WTC11 (cell line): ENCODE measurements around the gene SUCLG2.

Experiments used
- CREM ChIP-seq: sonication (generic); formaldehyde crosslinking; IDR thresholded peaks from 2 replicates; pipeline ENCODE4 v1.8.1; 2022; ENCODE audit warnings: mild to moderate bottlenecking, missing genetic modification reagents, moderate library complexity
- CTCF ChIP-seq: fragments of 200-600 bp; IDR thresholded peaks from 2 replicates; pipeline ENCODE4 v1.8.0; 2022; ENCODE audit warnings: antibody characterized with exemption
- ETV6 ChIP-seq: sonication (generic); formaldehyde crosslinking; IDR thresholded peaks from 2 replicates; pipeline ENCODE4 v1.8.1; 2022; ENCODE audit warnings: mild to moderate bottlenecking, missing genetic modification reagents
- FOXJ3 ChIP-seq: sonication (generic); formaldehyde crosslinking; IDR thresholded peaks from 2 replicates; pipeline ENCODE4 v1.9.0; 2021; ENCODE audit warnings: missing genetic modification reagents, mild to moderate bottlenecking, borderline replicate concordance
- SP1 ChIP-seq: sonication (generic); formaldehyde crosslinking; conservative IDR thresholded peaks from 2 replicates; pipeline ENCODE4 v1.8.1; 2022; ENCODE audit warnings: missing genetic modification reagents
- USF1 ChIP-seq: sonication (generic); formaldehyde crosslinking; IDR thresholded peaks from 2 replicates; pipeline ENCODE4 v1.8.0; 2022; ENCODE audit warnings: mild to moderate bottlenecking, missing genetic modification reagents
- ZNF263 ChIP-seq: sonication (generic); formaldehyde crosslinking; IDR thresholded peaks from 2 replicates; pipeline ENCODE4 v1.8.1; 2022; ENCODE audit warnings: low read depth, mild to moderate bottlenecking, moderate library complexity, missing genetic modification reagents
- TF ChIP-seq, protein P1 (sequence below): sonication (generic); formaldehyde crosslinking; IDR thresholded peaks from 2 replicates; pipeline ENCODE4 v1.8.1; 2023; ENCODE audit warnings: mild to moderate bottlenecking, missing genetic modification reagents, moderate library complexity
- TF ChIP-seq, protein P2 (sequence below): sonication (generic); formaldehyde crosslinking; IDR thresholded peaks from 2 replicates; pipeline ENCODE4 v1.8.1; 2023; ENCODE audit warnings: mild to moderate bottlenecking, moderate library complexity, missing genetic modification reagents
- TF ChIP-seq, protein P3 (sequence below): sonication (generic); formaldehyde crosslinking; IDR thresholded peaks from 2 replicates; pipeline ENCODE4 v1.8.1; 2023; ENCODE audit warnings: mild to moderate bottlenecking, missing genetic modification reagents, borderline replicate concordance

DNA sequence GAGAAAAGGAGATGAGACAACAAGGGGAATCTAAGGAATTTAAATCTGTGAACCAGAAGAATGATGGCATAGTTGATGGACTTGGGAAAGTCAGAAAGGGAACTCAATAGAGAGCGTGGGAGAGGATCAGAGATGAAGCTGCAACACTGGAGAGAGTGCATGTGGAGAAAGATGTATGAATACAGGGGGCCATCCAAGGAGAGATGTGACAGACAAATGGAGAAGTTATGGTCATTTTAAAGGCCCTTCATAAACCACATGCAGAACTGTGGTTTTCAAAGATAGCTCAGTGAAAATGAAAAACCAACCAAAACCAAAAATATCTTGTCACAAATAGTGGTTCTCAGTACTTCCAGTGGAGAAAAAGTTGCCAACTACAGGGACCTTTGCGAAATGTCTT, 265.2 kb downstream of the SUCLG2 start:
- TF ChIP-seq, protein P1, sequence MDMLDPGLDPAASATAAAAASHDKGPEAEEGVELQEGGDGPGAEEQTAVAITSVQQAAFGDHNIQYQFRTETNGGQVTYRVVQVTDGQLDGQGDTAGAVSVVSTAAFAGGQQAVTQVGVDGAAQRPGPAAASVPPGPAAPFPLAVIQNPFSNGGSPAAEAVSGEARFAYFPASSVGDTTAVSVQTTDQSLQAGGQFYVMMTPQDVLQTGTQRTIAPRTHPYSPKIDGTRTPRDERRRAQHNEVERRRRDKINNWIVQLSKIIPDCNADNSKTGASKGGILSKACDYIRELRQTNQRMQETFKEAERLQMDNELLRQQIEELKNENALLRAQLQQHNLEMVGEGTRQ (CRISPR knock-in tag): no peak
- TF ChIP-seq, protein P2, sequence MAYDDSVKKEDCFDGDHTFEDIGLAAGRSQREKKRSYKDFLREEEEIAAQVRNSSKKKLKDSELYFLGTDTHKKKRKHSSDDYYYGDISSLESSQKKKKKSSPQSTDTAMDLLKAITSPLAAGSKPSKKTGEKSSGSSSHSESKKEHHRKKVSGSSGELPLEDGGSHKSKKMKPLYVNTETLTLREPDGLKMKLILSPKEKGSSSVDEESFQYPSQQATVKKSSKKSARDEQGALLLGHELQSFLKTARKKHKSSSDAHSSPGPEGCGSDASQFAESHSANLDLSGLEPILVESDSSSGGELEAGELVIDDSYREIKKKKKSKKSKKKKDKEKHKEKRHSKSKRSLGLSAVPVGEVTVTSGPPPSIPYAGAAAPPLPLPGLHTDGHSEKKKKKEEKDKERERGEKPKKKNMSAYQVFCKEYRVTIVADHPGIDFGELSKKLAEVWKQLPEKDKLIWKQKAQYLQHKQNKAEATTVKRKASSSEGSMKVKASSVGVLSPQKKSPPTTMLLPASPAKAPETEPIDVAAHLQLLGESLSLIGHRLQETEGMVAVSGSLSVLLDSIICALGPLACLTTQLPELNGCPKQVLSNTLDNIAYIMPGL (CRISPR knock-in tag): no peak
- TF ChIP-seq ZNF263 (CRISPR knock-in tag) (no peak), SP1 (CRISPR knock-in tag) (no peak), CTCF (no peak), CREM (CRISPR knock-in tag) (no peak), USF1 (no peak), FOXJ3 (CRISPR knock-in tag) (no peak), ETV6 (CRISPR knock-in tag) (no peak)
- TF ChIP-seq, protein P3, sequence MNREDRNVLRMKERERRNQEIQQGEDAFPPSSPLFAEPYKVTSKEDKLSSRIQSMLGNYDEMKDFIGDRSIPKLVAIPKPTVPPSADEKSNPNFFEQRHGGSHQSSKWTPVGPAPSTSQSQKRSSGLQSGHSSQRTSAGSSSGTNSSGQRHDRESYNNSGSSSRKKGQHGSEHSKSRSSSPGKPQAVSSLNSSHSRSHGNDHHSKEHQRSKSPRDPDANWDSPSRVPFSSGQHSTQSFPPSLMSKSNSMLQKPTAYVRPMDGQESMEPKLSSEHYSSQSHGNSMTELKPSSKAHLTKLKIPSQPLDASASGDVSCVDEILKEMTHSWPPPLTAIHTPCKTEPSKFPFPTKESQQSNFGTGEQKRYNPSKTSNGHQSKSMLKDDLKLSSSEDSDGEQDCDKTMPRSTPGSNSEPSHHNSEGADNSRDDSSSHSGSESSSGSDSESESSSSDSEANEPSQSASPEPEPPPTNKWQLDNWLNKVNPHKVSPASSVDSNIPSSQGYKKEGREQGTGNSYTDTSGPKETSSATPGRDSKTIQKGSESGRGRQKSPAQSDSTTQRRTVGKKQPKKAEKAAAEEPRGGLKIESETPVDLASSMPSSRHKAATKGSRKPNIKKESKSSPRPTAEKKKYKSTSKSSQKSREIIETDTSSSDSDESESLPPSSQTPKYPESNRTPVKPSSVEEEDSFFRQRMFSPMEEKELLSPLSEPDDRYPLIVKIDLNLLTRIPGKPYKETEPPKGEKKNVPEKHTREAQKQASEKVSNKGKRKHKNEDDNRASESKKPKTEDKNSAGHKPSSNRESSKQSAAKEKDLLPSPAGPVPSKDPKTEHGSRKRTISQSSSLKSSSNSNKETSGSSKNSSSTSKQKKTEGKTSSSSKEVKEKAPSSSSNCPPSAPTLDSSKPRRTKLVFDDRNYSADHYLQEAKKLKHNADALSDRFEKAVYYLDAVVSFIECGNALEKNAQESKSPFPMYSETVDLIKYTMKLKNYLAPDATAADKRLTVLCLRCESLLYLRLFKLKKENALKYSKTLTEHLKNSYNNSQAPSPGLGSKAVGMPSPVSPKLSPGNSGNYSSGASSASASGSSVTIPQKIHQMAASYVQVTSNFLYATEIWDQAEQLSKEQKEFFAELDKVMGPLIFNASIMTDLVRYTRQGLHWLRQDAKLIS: no peak
